ENCODE data around the gene ITGBL1. TPM values are rescaled to one million over a fixed set of nuclear protein-coding genes. Genes with fewer than 3 reads are reported as not detected.
"Not testable (repeated sequence)": the region's sequence is repeated elsewhere in the genome, so short reads cannot be mapped to it uniquely, and the experiment has no call there.

Gene ITGBL1
- total RNA-seq, 1 experiment from 2014 or later, result not detected

DNA sequence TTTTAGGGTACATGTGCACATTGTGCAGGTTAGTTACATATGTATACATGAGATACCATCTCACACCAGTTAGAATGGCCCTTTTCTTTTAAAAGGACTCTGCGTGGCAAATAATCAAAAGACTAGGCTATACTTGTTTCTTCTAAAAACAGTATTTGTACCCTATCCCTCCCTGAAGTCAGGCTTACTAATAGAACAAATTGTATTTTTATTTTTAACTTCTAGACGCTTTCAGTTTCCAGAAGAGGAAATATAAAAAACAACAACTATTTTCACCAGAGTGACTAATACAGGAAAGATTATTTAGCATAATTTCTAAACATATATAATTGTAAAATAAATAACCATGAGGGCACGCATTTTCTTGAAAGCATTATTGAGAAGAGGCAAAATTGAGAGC is 83.6 kb downstream of the ITGBL1 start:
- Mint-ChIP-seq H3K4me1 (ENCODE audit: low read depth, unreplicated experiment) (no peaks in the 10 kb centered on the region), H3K36me3 (ENCODE audit: insufficient read depth, unreplicated experiment) (no peaks in the 10 kb centered on the region), H3K9me3 (ENCODE audit: low read depth, unreplicated experiment) (no peaks in the 10 kb centered on the region), H3K27ac (ENCODE audit: unreplicated experiment) (no peak overlapping the region), H3K27me3 (ENCODE audit: unreplicated experiment) (no peaks in the 10 kb centered on the region), H3K4me3 (ENCODE audit: low read depth, unreplicated experiment) (no peak overlapping the region)
- DNase-seq, result no peak
- intact Hi-C loops (cut with micrococcal nuclease; ENCODE audit: unreplicated experiment), result no loop called here
- TF ChIP-seq CTCF (IDR thresholded peaks at IDR 0.05; ENCODE audit: unreplicated experiment), result no peak
- CTCF ChIA-PET, result no interaction called here
- BruUV-seq (replicated peaks), result no TSS peak

GRCh38 chr13:101544544-101544943 is 92.1 kb downstream of the ITGBL1 start:
- H3K4me3 Mint-ChIP-seq (ENCODE audit: low read depth, unreplicated experiment); BruUV-seq (replicated peaks); intact Hi-C loops (cut with micrococcal nuclease; ENCODE audit: unreplicated experiment); H3K4me1 Mint-ChIP-seq (ENCODE audit: low read depth, unreplicated experiment); H3K27ac Mint-ChIP-seq (ENCODE audit: unreplicated experiment); H3K9me3 Mint-ChIP-seq (ENCODE audit: low read depth, unreplicated experiment); CTCF ChIA-PET; DNase-seq; H3K27me3 Mint-ChIP-seq (ENCODE audit: unreplicated experiment); H3K36me3 Mint-ChIP-seq (ENCODE audit: insufficient read depth, unreplicated experiment): not testable (repeated sequence)

DNA sequence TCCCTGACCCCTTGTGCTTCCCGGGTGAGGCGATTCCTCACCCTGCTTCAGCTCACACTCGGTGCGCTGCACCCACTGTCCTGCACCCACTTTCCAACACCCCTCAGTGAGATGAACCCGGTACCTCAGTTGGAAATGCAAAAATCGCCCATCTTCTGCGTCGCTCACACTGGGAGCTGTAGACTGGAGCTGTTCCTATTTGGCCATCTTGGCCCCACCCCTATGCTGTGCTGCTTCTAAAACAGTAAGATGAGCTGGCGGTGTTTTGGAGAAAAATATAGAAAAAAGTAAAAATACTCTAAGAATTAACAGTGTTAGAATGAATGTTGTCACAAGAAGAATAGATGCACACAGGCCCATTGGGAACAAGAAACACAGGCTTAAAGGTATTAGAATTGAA is 92.5 kb downstream of the ITGBL1 start:
- H3K4me1 Mint-ChIP-seq (ENCODE audit: low read depth, unreplicated experiment), result no peaks in the 10 kb centered on the region
- no peak for TF ChIP-seq CTCF (IDR thresholded peaks at IDR 0.05; ENCODE audit: unreplicated experiment)
- H3K36me3 Mint-ChIP-seq (ENCODE audit: insufficient read depth, unreplicated experiment), result no peaks in the 10 kb centered on the region
- intact Hi-C loops (cut with micrococcal nuclease; ENCODE audit: unreplicated experiment), result no loop called here
- no peaks in the 10 kb centered on the region for H3K27me3 Mint-ChIP-seq (ENCODE audit: unreplicated experiment)
- no peak overlapping the region for H3K27ac Mint-ChIP-seq (ENCODE audit: unreplicated experiment)
- CTCF ChIA-PET, result interaction anchor here (1.0 to 1.3 kb wide), 2 partner anchors 23 to 399 kb away, joined by 3 to 4 read pairs; no protein-coding TSS in a partner anchor
- no peak for DNase-seq
- no peak overlapping the region for H3K4me3 Mint-ChIP-seq (ENCODE audit: low read depth, unreplicated experiment)
- no TSS peak for BruUV-seq (replicated peaks)
- peaks cover 4% of the 10 kb centered on the region for H3K9me3 Mint-ChIP-seq (ENCODE audit: low read depth, unreplicated experiment)

DNA sequence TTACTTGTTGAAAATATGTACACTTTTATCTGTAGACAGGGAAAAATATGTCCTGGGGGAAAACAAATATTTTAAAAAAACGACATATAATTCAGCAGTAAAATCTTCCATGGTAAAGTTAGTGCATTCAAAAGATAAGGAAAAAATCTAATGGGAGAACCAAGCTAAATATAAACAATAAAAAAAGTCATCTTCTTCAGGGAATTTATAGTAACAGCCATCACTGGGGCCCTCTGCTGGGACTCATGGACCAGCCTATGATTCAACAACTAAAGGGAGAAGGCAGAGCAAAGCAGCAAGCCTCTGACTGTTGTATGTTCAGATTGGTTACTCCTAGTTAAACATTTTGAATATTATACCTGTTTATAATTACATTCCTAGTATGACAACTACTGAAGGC is 93.0 kb downstream of the ITGBL1 start:
- Mint-ChIP-seq H3K4me3 (ENCODE audit: low read depth, unreplicated experiment) (no peak overlapping the region), H3K27ac (ENCODE audit: unreplicated experiment) (no peak overlapping the region), H3K4me1 (ENCODE audit: low read depth, unreplicated experiment) (no peaks in the 10 kb centered on the region), H3K27me3 (ENCODE audit: unreplicated experiment) (no peaks in the 10 kb centered on the region), H3K36me3 (ENCODE audit: insufficient read depth, unreplicated experiment) (no peaks in the 10 kb centered on the region), H3K9me3 (ENCODE audit: low read depth, unreplicated experiment) (peaks cover 4% of the 10 kb centered on the region)
- CTCF ChIA-PET, result interaction anchor here (1.0 to 1.3 kb wide), 2 partner anchors 22 to 400 kb away, joined by 3 to 4 read pairs; no protein-coding TSS in a partner anchor
- TF ChIP-seq CTCF (IDR thresholded peaks at IDR 0.05; ENCODE audit: unreplicated experiment), result no peak
- BruUV-seq (replicated peaks), result no TSS peak
- intact Hi-C loops (cut with micrococcal nuclease; ENCODE audit: unreplicated experiment), result no loop called here
- DNase-seq, result no peak

- CTCF ChIA-PET, result no interaction called here
- TF ChIP-seq CTCF (IDR thresholded peaks at IDR 0.05; ENCODE audit: unreplicated experiment), result no peak
Measured at GRCh38 chr13:101552286-101552685, 99.8 kb downstream of the ITGBL1 start.

More at GRCh38 chr13:101552286-101552685, 99.8 kb downstream of the ITGBL1 start:
- no peak overlapping the region for H3K27ac Mint-ChIP-seq (ENCODE audit: unreplicated experiment)
- H3K9me3 Mint-ChIP-seq (ENCODE audit: low read depth, unreplicated experiment), result no peaks in the 10 kb centered on the region
- no peaks in the 10 kb centered on the region for H3K27me3 Mint-ChIP-seq (ENCODE audit: unreplicated experiment)
- H3K4me3 Mint-ChIP-seq (ENCODE audit: low read depth, unreplicated experiment), result no peak overlapping the region
- BruUV-seq (replicated peaks), result no TSS peak
- no peak for DNase-seq
- intact Hi-C loops (cut with micrococcal nuclease; ENCODE audit: unreplicated experiment), result no loop called here
- no peaks in the 10 kb centered on the region for H3K4me1 Mint-ChIP-seq (ENCODE audit: low read depth, unreplicated experiment)
- H3K36me3 Mint-ChIP-seq (ENCODE audit: insufficient read depth, unreplicated experiment), result no peaks in the 10 kb centered on the region

Data from Calu3 (cell line).